Left ventricle myocardium superior (tissue), 1 donor: ENCODE results near the gene STAC2. TPM values are rescaled to one million over a fixed set of nuclear protein-coding genes. Genes with fewer than 3 reads are reported as not detected.
"Not testable (repeated sequence)": the region's sequence is repeated elsewhere in the genome, so short reads cannot be mapped to it uniquely, and the experiment has no call there.

ENCODE experiments used
- ATAC-seq: fragments of 200-7000 bp; cut with Tn5 transposase; one replicate; pipeline ENCODE4 v1.9.1; 2020; ENCODE audit warnings: mild to moderate bottlenecking, moderate library complexity
- DNase-seq: peaks from one replicate; pipeline ENCODE4 v3.0.0-alpha.2; 2020
- intact Hi-C: fragments of 100-400 bp; cut with micrococcal nuclease; formaldehyde crosslinking; loops from one replicate; pipeline ENCODE4 v1.11.0; 2022
- total RNA-seq: library from RNA; stranded (reverse); fragmentation: NEBNext Ultra II Directional; extraction: Animal tissue kit (Norgen Biotek cat#: 25700); gene quantifications from one replicate; pipeline ENCODE4 v1.2.1, GENCODE V29; 2021
- donor health status: DM: no; HTN: yes; CAD: no; lungs with severe emphysema.

STAC2 gene
- total RNA-seq, 1 donor from 2014 or later = 0.62 TPM

GRCh38 chr17:39170558-39170957 lies 55.2 kb downstream of the STAC2 start:
- ATAC-seq (no peak), DNase-seq (no peak)
- intact Hi-C loops = no loop called here

- DNase-seq (no peak), ATAC-seq (no peak)
- intact Hi-C loops = no loop called here
Measured at GRCh38 chr17:39170109-39170508, 55.6 kb downstream of the STAC2 start.

- intact Hi-C loops = no loop called here
- ATAC-seq = no peak
- no peak for DNase-seq
Measured at GRCh38 chr17:39169518-39169917, 56.2 kb downstream of the STAC2 start.

GRCh38 chr17:39169101-39169500 lies 56.6 kb downstream of the STAC2 start:
- DNase-seq = no peak
- no peak for ATAC-seq
- intact Hi-C loops = no loop called here

- intact Hi-C loops, DNase-seq, ATAC-seq: not testable (repeated sequence)
Measured at GRCh38 chr17:39168503-39168902, 57.2 kb downstream of the STAC2 start.

- ATAC-seq (peak; percentile 43), DNase-seq (no peak)
- intact Hi-C loops = no loop called here
Measured at GRCh38 chr17:39167476-39167875, 58.3 kb downstream of the STAC2 start.

- DNase-seq (no peak), ATAC-seq (no peak)
- intact Hi-C loops = no loop called here
Measured at GRCh38 chr17:39166437-39167335, 59.1 kb downstream of the STAC2 start.

- intact Hi-C loops = no loop called here
- DNase-seq (no peak), ATAC-seq (no peak)
Measured at GRCh38 chr17:39165841-39166349, 59.9 kb downstream of the STAC2 start, which contains the start of gene ARL5C. ARL5C (minus strand) TSS chr17:39166161; CDS start chr17:39165760, 401 bp downstream.

- DNase-seq (no peak), ATAC-seq (peak; percentile 25)
- intact Hi-C loops = no loop called here
Measured at GRCh38 chr17:39165178-39165840, 60.4 kb downstream of the STAC2 start.

- intact Hi-C loops = no loop called here
- DNase-seq = peak; percentile 93
- ATAC-seq = peak; percentile 94
Measured at GRCh38 chr17:39164675-39165143, 61.0 kb downstream of the STAC2 start.

- no peak for ATAC-seq
- no peak for DNase-seq
- intact Hi-C loops = no loop called here
Measured at GRCh38 chr17:39161962-39162361, 63.8 kb downstream of the STAC2 start.

Other genes starting within 250 kb of the STAC2 start
- 15.8 TPM for gene PLXDC1, start 74.3 kb downstream of the STAC2 start, total RNA-seq
- not detected for gene ARL5C, start 59.8 kb downstream of the STAC2 start, total RNA-seq
- 5.7 TPM for gene CACNB1, start 28.3 kb downstream of the STAC2 start, total RNA-seq
- gene RPL19, start 25.7 kb downstream of the STAC2 start, total RNA-seq = 992 TPM
- 13.4 TPM for gene FBXL20, start 175.7 kb upstream of the STAC2 start, total RNA-seq
- 21.5 TPM for gene MED1, start 225.3 kb upstream of the STAC2 start, total RNA-seq
- 20.2 TPM for gene CDK12, start 235.5 kb upstream of the STAC2 start, total RNA-seq